Glutamatergic neuron (in vitro differentiated cells): ENCODE results near the gene SH3PXD2A. TPM values are rescaled to one million over a fixed set of nuclear protein-coding genes. Genes with fewer than 3 reads are reported as not detected.

Experiments
- DNase-seq: peaks from one replicate; pipeline ENCODE4 v3.0.0; 2022
- H3K27ac Mint-ChIP-seq: one replicate; pipeline ENCODE4 v1.8.0; 2020; ENCODE audit warnings: mild to moderate bottlenecking, mixed read lengths, inconsistent platforms; ENCODE audit not compliant: unreplicated experiment
- H3K27me3 Mint-ChIP-seq: one replicate; pipeline ENCODE4 v1.8.0; 2020; ENCODE audit warnings: mild to moderate bottlenecking, moderate library complexity, mixed read lengths, inconsistent platforms; ENCODE audit not compliant: unreplicated experiment
- H3K36me3 Mint-ChIP-seq: one replicate; pipeline ENCODE4 v1.8.0; 2020; ENCODE audit warnings: mild to moderate bottlenecking, mixed read lengths, inconsistent platforms; ENCODE audit not compliant: unreplicated experiment
- H3K4me1 Mint-ChIP-seq: one replicate; pipeline ENCODE4 v1.8.0; 2020; ENCODE audit warnings: mild to moderate bottlenecking, low read depth, mixed read lengths, inconsistent platforms; ENCODE audit not compliant: unreplicated experiment
- H3K4me3 Mint-ChIP-seq: one replicate; pipeline ENCODE4 v1.8.0; 2020; ENCODE audit warnings: mild to moderate bottlenecking, mixed read lengths, inconsistent platforms; ENCODE audit not compliant: unreplicated experiment
- H3K9me3 Mint-ChIP-seq: one replicate; pipeline ENCODE4 v1.8.0; 2020; ENCODE audit warnings: mild to moderate bottlenecking, moderate library complexity, mixed read lengths, inconsistent platforms; ENCODE audit not compliant: unreplicated experiment
- total RNA-seq: library from RNA; stranded (reverse); fragmentation: NEBNext Ultra II Directional; extraction: Animal tissue kit (Norgen Biotek cat#: 25700); gene quantifications from one replicate; pipeline ENCODE4 v1.2.1, GENCODE V29; 2021; ENCODE audit not compliant: unreplicated experiment
- TF ChIP-seq, protein P1 (sequence below): fragments of 200-600 bp; sonication (generic); IDR thresholded peaks from one replicate; pipeline ENCODE4 v1.5.0; 2021; ENCODE audit not compliant: partially characterized antibody, unreplicated experiment

The SH3PXD2A gene
- total RNA-seq, 1 donor from 2014 or later: 16.7 TPM

DNA sequence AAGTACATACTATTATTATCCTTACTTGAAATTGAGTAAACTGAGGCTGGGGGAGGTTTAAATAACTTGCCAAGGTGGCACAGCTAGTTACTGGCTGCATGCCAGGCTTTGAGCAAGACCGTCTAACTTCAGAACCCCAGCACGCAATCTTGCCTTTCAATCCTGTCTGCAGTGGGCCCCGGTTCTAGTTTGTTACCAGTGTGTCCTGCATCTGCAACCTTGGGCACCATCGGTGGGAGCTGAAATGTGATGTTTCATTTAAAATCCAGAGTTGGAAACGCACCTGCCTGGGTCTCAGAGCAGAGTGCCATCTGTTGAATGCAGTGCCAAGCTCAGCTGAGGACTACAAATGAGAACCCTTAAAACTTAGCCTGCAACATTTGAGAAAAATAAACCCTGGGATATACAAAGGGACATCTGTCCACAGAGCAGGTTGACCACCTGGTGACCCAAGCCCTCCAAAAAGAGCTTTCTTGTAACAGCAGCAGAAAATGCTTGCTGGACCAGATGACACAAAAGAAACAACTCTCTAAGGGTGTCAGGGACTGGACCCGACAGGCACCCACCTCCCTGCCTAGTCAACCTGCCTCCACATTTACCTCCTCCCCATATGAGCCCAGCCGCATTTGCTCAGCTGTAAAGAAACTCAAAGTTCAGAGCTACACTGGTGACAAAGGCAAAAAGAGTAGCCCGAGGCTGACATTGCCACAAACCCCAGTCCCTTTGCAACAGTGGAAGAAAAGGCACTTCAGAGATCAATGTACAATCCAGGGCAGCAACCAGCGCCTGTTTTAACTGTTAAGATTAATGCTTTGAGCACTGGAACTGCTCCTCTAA is 1.7 kb downstream of the SH3PXD2A start:
- peak overlapping the region; percentile 92 for H3K4me3 Mint-ChIP-seq
- TF ChIP-seq, protein P1, sequence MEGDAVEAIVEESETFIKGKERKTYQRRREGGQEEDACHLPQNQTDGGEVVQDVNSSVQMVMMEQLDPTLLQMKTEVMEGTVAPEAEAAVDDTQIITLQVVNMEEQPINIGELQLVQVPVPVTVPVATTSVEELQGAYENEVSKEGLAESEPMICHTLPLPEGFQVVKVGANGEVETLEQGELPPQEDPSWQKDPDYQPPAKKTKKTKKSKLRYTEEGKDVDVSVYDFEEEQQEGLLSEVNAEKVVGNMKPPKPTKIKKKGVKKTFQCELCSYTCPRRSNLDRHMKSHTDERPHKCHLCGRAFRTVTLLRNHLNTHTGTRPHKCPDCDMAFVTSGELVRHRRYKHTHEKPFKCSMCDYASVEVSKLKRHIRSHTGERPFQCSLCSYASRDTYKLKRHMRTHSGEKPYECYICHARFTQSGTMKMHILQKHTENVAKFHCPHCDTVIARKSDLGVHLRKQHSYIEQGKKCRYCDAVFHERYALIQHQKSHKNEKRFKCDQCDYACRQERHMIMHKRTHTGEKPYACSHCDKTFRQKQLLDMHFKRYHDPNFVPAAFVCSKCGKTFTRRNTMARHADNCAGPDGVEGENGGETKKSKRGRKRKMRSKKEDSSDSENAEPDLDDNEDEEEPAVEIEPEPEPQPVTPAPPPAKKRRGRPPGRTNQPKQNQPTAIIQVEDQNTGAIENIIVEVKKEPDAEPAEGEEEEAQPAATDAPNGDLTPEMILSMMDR: no peak
- peaks cover 8% of the 10 kb centered on the region for H3K9me3 Mint-ChIP-seq
- H3K36me3 Mint-ChIP-seq: no peaks in the 10 kb centered on the region
- H3K4me1 Mint-ChIP-seq: peaks cover 43% of the 10 kb centered on the region
- H3K27me3 Mint-ChIP-seq: peaks cover 22% of the 10 kb centered on the region
- no peak for DNase-seq
- peak overlapping the region; percentile 74 for H3K27ac Mint-ChIP-seq

DNA sequence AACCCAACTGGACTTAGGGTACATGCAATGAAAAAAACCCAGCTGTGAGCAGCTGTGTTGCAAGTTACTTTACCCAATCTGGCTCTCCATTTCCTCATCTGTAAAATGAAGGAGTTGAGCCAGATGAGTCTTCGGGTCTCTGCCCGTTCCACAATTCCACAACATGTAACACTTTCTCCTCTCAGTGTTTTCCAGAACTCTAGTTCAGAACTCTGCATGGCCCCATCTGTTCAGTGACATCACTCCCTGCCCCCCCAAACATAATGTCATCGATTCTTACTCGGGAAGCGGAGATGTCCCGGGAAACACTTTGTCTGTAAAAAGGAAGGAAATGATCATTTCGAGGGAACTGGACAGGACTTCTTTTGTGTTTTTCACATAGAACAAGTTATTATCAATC is 2.5 kb downstream of the SH3PXD2A start:
- no peak for DNase-seq
- H3K27ac Mint-ChIP-seq: no peak overlapping the region
- peaks cover 25% of the 10 kb centered on the region for H3K27me3 Mint-ChIP-seq
- H3K9me3 Mint-ChIP-seq: peaks cover 8% of the 10 kb centered on the region
- peaks cover 39% of the 10 kb centered on the region for H3K4me1 Mint-ChIP-seq
- TF ChIP-seq, protein P1: no peak
- peak overlapping the region; percentile 65 for H3K4me3 Mint-ChIP-seq
- H3K36me3 Mint-ChIP-seq: no peaks in the 10 kb centered on the region

GRCh38 chr10:103852189-103852711 is 3.1 kb downstream of the SH3PXD2A start:
- no peak overlapping the region for H3K27ac Mint-ChIP-seq
- H3K4me3 Mint-ChIP-seq: no peak overlapping the region
- TF ChIP-seq, protein P1: no peak
- no peaks in the 10 kb centered on the region for H3K36me3 Mint-ChIP-seq
- H3K27me3 Mint-ChIP-seq: peaks cover 25% of the 10 kb centered on the region
- peaks cover 34% of the 10 kb centered on the region for H3K4me1 Mint-ChIP-seq
- no peak for DNase-seq
- H3K9me3 Mint-ChIP-seq: peaks cover 8% of the 10 kb centered on the region

- H3K27ac Mint-ChIP-seq: no peak overlapping the region
- H3K4me1 Mint-ChIP-seq: peaks cover 31% of the 10 kb centered on the region
- no peaks in the 10 kb centered on the region for H3K36me3 Mint-ChIP-seq
- no peak for DNase-seq
- TF ChIP-seq, protein P1: no peak
- peaks cover 22% of the 10 kb centered on the region for H3K27me3 Mint-ChIP-seq
- no peak overlapping the region for H3K4me3 Mint-ChIP-seq
- H3K9me3 Mint-ChIP-seq: peaks cover 5% of the 10 kb centered on the region
Measured at GRCh38 chr10:103851261-103851660, 4.1 kb downstream of the SH3PXD2A start.

- TF ChIP-seq, protein P1: no peak
- Mint-ChIP-seq H3K9me3 (peaks cover 3% of the 10 kb centered on the region), H3K27me3 (peaks cover 21% of the 10 kb centered on the region), H3K27ac (peak overlapping the region; percentile 8), H3K36me3 (no peaks in the 10 kb centered on the region), H3K4me1 (peaks cover 33% of the 10 kb centered on the region), H3K4me3 (peak overlapping the region; percentile 6)
- no peak for DNase-seq
Measured at GRCh38 chr10:103850572-103850895, 4.8 kb downstream of the SH3PXD2A start.
